Coronary artery (tissue), 2 donors: ENCODE measurements around the gene GLRA2.

Experiments used
- DNase-seq: peaks from one replicate; pipeline ENCODE4 v3.0.0-alpha.2; 2017; ENCODE audit warnings: low spot score
- H3K27ac ChIP-seq, 2 donors: fragments of 200-600 bp; sonication (generic); one replicate each; pipeline ENCODE4 v1.5.1; 2016 to 2019
- H3K4me3 ChIP-seq: fragments of 200-600 bp; sonication (generic); 2 replicates; pipeline ENCODE4 v1.5.1; 2016; ENCODE audit warnings: mild to moderate bottlenecking, moderate library complexity
- TF ChIP-seq, protein P1 (sequence below): fragments of 200-600 bp; sonication (generic); IDR thresholded peaks from one replicate; pipeline ENCODE4 v1.5.1; 2019; ENCODE audit warnings: antibody characterized with exemption

GLRA2 gene

DNA sequence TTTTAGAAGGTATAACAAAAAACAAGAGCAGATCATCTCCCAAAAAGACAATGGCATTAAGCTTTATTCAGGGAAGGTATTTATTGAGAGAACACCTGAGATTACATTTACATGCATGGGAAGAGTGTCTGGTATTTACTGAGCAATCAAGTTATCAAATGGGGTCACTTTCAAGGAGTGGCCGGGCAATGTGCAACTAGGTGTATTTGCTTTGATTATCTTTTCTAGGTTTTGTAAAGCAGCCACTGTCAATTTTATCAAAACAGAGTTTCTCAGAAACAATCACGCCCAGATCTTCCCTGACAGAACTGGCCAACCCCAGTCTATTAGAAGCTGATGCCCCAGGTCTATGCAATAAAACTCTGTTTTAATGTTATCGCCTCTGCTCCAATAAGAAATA is 169.5 kb downstream of the GLRA2 start:
- no peak overlapping the region for H3K27ac ChIP-seq
- no peak for DNase-seq
- TF ChIP-seq, protein P1, sequence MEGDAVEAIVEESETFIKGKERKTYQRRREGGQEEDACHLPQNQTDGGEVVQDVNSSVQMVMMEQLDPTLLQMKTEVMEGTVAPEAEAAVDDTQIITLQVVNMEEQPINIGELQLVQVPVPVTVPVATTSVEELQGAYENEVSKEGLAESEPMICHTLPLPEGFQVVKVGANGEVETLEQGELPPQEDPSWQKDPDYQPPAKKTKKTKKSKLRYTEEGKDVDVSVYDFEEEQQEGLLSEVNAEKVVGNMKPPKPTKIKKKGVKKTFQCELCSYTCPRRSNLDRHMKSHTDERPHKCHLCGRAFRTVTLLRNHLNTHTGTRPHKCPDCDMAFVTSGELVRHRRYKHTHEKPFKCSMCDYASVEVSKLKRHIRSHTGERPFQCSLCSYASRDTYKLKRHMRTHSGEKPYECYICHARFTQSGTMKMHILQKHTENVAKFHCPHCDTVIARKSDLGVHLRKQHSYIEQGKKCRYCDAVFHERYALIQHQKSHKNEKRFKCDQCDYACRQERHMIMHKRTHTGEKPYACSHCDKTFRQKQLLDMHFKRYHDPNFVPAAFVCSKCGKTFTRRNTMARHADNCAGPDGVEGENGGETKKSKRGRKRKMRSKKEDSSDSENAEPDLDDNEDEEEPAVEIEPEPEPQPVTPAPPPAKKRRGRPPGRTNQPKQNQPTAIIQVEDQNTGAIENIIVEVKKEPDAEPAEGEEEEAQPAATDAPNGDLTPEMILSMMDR, result no peak
- H3K4me3 ChIP-seq, result no peak overlapping the region

- no peak for DNase-seq
- TF ChIP-seq, protein P1, result no peak
- H3K27ac ChIP-seq, result no peak overlapping the region
- no peak overlapping the region for H3K4me3 ChIP-seq
These were observed 171.6 kb downstream of the GLRA2 start for GRCh38 chrX:14700982-14701381.

GRCh38 chrX:14702145-14702544 is 172.8 kb downstream of the GLRA2 start:
- DNase-seq, result no peak
- TF ChIP-seq, protein P1, result no peak
- H3K27ac ChIP-seq, result no peak overlapping the region
- no peak overlapping the region for H3K4me3 ChIP-seq

DNA sequence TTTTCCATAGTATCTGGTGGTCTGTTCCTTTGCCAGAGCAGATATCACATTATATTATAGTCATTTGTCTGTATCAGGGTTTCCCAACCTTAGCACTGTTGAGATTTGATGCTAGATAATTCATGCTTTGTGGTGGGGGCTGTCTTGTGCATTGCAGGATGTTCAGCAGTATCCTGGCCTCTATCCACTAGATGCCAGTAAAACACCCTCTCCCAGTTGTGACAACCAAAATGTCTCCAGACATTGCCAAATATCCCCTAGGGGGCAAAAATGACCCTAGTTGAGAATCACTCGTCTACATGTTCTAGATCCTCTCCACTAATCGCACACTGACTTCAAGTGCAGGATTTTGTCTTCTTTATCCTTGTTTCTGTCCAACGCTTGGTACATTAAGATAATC is 182.8 kb downstream of the GLRA2 start:
- H3K27ac ChIP-seq, result no peak overlapping the region
- no peak overlapping the region for H3K4me3 ChIP-seq
- DNase-seq, result no peak
- TF ChIP-seq, protein P1, result no peak

GRCh38 chrX:14717949-14718348 is 188.6 kb downstream of the GLRA2 start:
- no peak for DNase-seq
- TF ChIP-seq, protein P1, result no peak
- Histone ChIP-seq H3K27ac (no peak overlapping the region), H3K4me3 (no peak overlapping the region)

- TF ChIP-seq, protein P1, result no peak
- DNase-seq, result no peak
- Histone ChIP-seq H3K27ac (no peak overlapping the region), H3K4me3 (no peak overlapping the region)
These were observed 189.1 kb downstream of the GLRA2 start for GRCh38 chrX:14718403-14718802.

DNA sequence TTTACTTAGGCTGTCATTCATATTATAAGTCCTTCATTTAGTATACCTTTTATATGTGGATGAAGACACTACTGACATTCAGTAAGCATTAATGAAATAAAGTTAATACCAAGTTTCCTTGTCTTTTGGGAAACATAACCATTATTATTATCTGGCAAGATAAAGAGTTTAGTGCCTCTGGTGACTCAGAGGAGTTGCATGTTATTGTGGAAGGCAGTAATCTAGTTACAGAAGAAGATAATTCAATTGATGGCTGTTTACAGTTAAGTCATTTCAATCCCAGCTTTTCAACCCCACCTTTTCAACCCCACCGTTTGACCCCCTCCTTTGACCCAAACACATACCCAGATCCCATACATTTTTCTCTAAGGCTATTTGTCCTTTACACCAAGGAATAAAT is 199.7 kb downstream of the GLRA2 start:
- Histone ChIP-seq H3K27ac (no peak overlapping the region), H3K4me3 (no peak overlapping the region)
- TF ChIP-seq, protein P1, result no peak
- DNase-seq, result no peak
